NCI-H524 treated with DMSO at 0.1 percent for 48 hours (cell line): Measurements from ENCODE around the gene PDGFD.

ENCODE experiments used
- DNase-seq: peaks from one replicate; lab custom pipeline; 2025; lab: John Stamatoyannopoulos, UW

The PDGFD gene

DNA sequence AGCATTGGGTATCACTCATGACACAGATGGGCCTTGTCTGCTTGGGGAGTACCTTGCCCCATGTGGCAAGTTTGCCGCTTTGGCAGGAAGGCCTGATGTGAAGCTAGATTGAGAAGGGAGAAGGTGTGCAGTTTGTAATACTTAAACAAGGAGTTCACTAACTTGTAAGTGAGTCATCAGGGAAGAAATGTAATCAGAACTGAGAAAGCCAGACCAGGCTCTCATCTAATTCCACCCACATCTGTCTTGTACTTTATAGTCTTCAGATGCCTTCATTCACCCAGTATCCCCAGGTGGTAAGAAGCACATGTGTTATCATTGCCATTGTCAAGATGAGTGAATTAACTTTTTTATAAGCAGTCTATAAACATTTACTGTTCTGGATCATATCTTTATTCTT is 243.5 kb downstream of the PDGFD start:
- DNase-seq, result no peak

DNA sequence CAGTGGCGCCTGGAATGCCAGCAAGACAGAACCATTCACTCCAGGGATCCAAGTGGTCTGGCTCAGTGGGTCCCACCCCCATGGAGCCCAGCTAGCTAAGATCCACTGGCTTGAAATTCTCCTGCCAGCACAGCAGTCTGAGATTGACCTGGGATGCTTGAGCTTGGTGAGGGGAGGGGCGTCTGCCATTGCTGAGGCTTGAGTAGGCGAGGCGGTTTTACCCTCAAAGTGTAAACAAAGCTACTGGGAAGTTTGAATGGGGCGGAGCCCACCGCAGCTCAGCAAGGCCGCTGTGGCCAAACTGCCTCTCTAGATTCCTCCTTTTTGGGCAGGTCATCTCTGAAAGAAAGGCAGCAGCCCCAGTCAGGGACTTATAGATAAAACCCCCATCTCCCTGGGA is 253.2 kb downstream of the PDGFD start:
- no peak for DNase-seq

- DNase-seq, result no peak
These were observed 256.1 kb downstream of the PDGFD start for GRCh38 chr11:103907548-103908455.

DNA sequence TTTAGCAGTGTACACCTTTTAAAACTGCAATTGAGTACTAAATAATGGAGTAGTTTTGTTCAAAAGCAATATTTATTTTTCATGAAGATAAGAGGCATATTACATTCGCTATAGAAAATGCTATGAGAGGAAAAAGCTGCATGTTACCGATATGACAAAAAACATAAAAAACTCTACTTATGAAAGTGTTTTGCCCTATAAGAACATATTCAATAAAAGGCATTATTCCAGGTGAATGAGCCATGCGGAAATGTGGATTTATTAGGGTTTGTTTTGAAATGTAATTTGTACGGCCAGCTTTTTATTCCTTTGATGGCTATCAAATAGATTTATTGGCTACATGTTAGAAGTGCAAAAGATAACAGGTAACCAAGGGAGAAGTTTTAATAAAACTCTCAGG is 256.8 kb downstream of the PDGFD start:
- DNase-seq, result no peak

DNA sequence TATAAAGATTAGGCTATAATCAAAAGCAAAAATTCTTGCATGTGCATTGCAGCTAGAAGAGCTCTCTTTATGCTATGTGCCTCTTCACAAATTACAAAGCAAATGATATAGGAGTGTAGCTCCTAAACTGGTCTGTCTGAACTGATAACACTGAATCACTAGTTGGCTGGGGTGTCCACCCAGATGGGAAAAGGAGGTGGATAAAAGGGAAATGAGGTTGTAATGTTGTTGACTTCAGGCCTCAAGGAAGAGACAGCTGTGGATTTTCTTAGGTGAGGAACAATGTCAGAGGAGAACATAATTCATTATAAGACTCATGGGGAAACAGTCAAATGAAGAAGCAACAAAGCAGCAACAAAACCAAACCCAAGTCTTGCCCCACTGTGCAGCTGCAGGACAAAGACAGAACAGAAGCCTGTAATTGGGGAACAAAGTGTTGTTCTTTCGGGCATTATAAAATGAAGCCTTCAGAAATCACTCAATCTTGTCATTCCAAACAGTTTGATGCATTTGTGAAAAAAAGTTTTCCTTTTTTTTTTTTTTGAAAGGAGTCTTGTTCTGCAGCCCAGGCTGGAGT is 257.6 kb downstream of the PDGFD start:
- DNase-seq, result no peak

- DNase-seq, result no peak
These were observed 259.7 kb downstream of the PDGFD start for GRCh38 chr11:103904324-103904667.

GRCh38 chr11:103903621-103904323 is 260.2 kb downstream of the PDGFD start:
- DNase-seq, result no peak

GRCh38 chr11:103902994-103903393 is 261.0 kb downstream of the PDGFD start:
- DNase-seq, result no peak

- no peak for DNase-seq
These were observed 262.3 kb downstream of the PDGFD start for GRCh38 chr11:103901656-103902055.

GRCh38 chr11:103898577-103899336 is 265.2 kb downstream of the PDGFD start:
- DNase-seq, result no peak

DNA sequence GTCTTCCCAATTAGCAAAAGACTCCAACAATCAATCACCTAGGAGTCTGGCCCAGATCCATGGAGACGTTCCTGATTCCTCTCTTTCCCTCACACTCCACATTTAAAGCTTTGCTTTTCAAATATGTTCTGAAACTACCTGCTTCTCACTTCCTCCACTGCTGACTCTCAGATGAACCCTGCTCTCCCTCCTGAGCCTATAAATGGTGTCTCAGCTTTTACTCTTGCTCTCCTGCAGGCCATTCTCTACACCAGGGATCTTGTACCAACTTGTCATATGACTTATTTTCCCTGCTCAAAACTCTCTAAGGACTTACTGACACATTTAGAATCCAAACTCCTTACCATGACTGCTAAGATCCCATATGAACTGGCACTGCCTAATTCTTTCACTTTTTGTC is 265.9 kb downstream of the PDGFD start:
- DNase-seq, result no peak

DNA sequence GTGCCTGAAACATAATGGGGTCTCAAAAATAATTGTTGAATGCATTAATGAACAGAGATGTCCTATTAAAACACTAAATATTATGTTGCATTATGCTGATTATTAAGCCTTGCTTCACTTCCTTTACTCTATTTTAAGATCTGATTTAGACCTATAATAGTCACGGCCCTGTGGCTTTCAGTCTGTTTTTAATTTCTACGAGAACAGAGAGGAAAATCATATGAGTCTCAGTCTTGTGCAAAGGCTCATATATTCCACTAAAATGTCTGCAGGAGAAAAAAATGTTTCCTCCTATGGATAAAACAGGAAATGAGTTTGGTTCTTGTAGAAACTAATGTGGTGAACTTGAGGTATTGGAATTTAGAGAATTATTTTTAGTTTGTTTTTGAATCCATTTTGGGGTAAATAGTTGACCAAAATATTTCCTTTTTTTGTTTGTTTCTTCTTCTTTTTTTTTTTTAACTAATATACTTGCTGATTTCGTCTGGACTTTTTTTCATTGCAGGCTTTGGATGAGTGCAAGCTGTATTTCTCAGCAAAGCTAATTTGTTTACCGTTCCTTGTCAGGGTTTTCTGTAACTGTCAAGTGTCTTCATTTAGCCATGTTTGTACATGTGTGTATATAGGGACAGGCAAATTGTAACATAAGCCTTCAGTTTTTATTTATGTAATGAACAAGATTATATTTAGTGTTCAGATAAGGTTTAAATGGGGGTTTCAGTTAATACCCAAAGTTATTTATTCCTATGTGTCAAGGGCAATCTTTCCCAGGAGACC is 266.6 kb downstream of the PDGFD start:
- DNase-seq, result no peak

GRCh38 chr11:103895106-103895505 is 268.8 kb downstream of the PDGFD start:
- no peak for DNase-seq

DNA sequence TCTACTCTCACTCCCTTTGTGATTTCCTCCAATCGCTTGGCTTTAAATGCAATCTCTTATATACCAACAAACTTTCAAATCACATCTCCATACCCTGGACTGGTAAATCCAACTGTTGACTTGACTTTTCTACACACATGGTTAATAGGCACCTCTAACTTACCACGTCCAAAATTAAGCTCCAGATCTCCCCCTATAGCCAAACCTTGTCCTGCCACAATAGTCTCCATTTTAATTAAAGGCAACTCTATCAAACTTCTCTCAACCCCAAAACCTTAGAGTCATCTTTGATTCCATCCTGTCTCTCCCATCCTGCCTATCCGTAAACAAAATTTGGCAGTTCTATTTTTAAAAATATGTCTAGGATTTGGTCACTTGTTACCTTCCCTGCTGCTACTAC is 269.3 kb downstream of the PDGFD start:
- DNase-seq, result no peak

- DNase-seq, result no peak
These were observed 269.9 kb downstream of the PDGFD start for GRCh38 chr11:103894034-103894433.

GRCh38 chr11:103893371-103893770 is 270.6 kb downstream of the PDGFD start:
- DNase-seq, result no peak

- no peak for DNase-seq
These were observed 271.3 kb downstream of the PDGFD start for GRCh38 chr11:103892603-103893002.

DNA sequence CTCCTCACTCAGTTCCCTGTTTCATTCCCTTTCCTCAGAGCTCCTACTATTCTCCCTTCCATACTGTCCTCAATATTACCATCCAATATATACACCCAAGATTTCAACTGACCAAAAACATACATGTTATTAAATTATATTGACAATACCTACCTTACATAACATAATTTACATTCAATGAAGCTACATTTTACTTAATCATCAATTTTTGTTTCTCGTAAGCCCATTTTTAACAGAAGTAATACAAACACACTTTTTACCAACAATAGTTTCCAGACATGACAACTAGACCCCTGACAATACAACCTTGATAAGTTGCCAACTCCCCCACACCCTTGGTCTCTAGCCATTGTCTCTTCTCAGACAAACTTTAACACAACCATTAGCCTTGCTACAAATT is 273.3 kb downstream of the PDGFD start:
- no peak for DNase-seq

- no peak for DNase-seq
These were observed 274.3 kb downstream of the PDGFD start for GRCh38 chr11:103889679-103890078.

DNA sequence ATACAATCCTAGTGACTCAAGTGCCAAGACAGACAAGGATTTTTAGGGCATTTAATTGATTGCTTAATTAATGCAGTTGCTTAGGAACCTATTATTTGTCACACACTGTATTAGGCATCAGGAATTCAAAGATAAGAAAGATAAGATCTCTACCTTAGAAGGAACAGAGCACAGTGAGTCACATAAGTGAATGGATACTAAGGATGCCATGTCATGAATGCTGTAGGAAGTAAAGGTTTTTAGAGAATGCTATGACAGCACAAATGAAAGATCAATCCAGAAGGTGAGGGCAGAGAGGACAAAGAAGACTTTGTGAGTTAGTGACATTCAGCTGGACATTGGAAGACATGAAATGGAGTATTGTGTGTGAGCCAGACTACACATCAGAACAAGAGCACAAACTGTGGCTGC is 275.4 kb downstream of the PDGFD start:
- DNase-seq, result no peak

- DNase-seq, result no peak
These were observed 276.8 kb downstream of the PDGFD start for GRCh38 chr11:103887001-103887658.
